ENCODE measurements around the gene NUBP1.

- no peak for TF ChIP-seq POLR2AphosphoS5 (IDR thresholded peaks at IDR 0.05)
- TF ChIP-seq CTCF (IDR thresholded peaks at IDR 0.05), result no peak
- no peak for TF ChIP-seq POLR2A (IDR thresholded peaks at IDR 0.05; ENCODE audit: low read depth)
These were observed 858 bp downstream of the NUBP1 start for GRCh38 chr16:10744370-10745030.
